ENCODE data around the gene ST6GALNAC3.

DNA sequence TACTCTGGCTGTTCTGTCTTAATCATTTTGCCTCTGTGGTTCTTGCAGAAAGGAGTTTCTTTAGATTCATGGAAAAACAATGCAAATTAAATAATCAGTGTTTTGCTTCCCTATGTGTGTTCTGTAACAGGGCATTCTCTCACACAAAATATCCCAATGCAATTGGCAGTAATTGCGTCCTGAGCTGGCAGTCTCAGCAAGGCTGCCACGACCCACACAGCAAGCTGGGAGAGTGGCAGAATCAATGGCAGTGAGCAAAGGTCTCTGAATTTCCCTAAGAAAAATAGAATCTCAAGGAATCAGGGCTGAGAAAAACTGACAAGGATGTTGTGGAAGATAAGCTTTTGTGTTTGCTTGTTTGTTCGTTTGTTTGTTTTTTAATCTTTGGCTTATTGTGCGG is 594.6 kb downstream of the ST6GALNAC3 start:
- TF ChIP-seq, protein P1, sequence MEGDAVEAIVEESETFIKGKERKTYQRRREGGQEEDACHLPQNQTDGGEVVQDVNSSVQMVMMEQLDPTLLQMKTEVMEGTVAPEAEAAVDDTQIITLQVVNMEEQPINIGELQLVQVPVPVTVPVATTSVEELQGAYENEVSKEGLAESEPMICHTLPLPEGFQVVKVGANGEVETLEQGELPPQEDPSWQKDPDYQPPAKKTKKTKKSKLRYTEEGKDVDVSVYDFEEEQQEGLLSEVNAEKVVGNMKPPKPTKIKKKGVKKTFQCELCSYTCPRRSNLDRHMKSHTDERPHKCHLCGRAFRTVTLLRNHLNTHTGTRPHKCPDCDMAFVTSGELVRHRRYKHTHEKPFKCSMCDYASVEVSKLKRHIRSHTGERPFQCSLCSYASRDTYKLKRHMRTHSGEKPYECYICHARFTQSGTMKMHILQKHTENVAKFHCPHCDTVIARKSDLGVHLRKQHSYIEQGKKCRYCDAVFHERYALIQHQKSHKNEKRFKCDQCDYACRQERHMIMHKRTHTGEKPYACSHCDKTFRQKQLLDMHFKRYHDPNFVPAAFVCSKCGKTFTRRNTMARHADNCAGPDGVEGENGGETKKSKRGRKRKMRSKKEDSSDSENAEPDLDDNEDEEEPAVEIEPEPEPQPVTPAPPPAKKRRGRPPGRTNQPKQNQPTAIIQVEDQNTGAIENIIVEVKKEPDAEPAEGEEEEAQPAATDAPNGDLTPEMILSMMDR (IDR thresholded peaks at IDR 0.05): no peak
- TF ChIP-seq EZH2 (IDR thresholded peaks at IDR 0.05): no peak
